HepG2 (cell line): Measurements from ENCODE around the gene DPEP3. TPM values are rescaled to one million over a fixed set of nuclear protein-coding genes. Genes with fewer than 3 reads are reported as not detected.

Experiments used
- ATAC-seq: fragments of 200-7000 bp; cut with Tn5 transposase; 3 replicates; pipeline ENCODE4 v1.9.1; 2020; ENCODE audit warnings: mild to moderate bottlenecking, moderate library complexity
- BruUV-seq: library from RNA; stranded (reverse); fragments of 400-500 nt; replicated peaks from 2 replicates; lab custom pipeline; 2021; lab: Mats Ljungman, UMichigan
- CTCF ChIA-PET: fragments of 300-600 bp; formaldehyde crosslinking; extraction: SDS; loops from one replicate; lab custom pipeline; 2021; ENCODE audit warnings: low total read pairs, inconsistent platforms, low intra/inter-chr PET ratio; lab: Yijun Ruan, JAX
- POLR2A ChIA-PET: fragments of 350-600 bp; sonication (Branson Sonifier 250); formaldehyde crosslinking; loops from one replicate; lab custom pipeline; 2020; ENCODE audit warnings: antibody characterized with exemption, inconsistent platforms; lab: Yijun Ruan, JAX
- DNase-seq: peaks from one replicate; pipeline ENCODE4 v3.0.0-alpha.2; 2015; ENCODE audit warnings: low spot score
- FAIRE-seq: peaks from 3 replicates; lab custom pipeline; 2011; peaks lifted over from hg19 to GRCh38; lab: Jason Lieb, UNC
- H2AFZ ChIP-seq: one replicate; pipeline ENCODE4 v1.6.1; 2011; ENCODE audit warnings: low read length, inconsistent platforms
- H3K27ac ChIP-seq: fragments of 300-600 bp; 3 replicates; pipeline ENCODE4 v1.8.0; 2011; ENCODE audit warnings: mixed run types, mild to moderate bottlenecking, mixed read lengths, low read length, inconsistent platforms; ENCODE audit not compliant: insufficient read depth; ENCODE audit errors: extremely low read length
- H3K27me3 ChIP-seq, 2 experiments: fragments of 200-600 bp in 1 of 2; 2 replicates in 1 of 2; 3 replicates in 1 of 2; pipeline versions ENCODE4 v1.6.0 to v1.8.0; 2011; ENCODE audit warnings: low read length in 2 of 2, mild to moderate bottlenecking in 2 of 2, moderate library complexity in 2 of 2, inconsistent platforms in 1 of 2; ENCODE audit not compliant: insufficient read depth in 2 of 2, control insufficient read depth in 1 of 2
- H3K36me3 ChIP-seq, 2 experiments: fragments of 200-600 bp in 1 of 2; replicated peaks in 1 of 2; 2 replicates in 1 of 2; 3 replicates in 1 of 2; pipeline versions ENCODE4 v1.5.1 to v1.8.0; 2011; ENCODE audit warnings: low read length in 2 of 2, inconsistent platforms in 1 of 2; ENCODE audit not compliant: insufficient read depth in 2 of 2, control insufficient read depth in 1 of 2
- H3K4me1 ChIP-seq: 2 replicates; pipeline ENCODE4 v1.5.1; 2012; ENCODE audit warnings: low read length, inconsistent platforms; ENCODE audit not compliant: insufficient read depth
- H3K4me2 ChIP-seq: 2 replicates; pipeline ENCODE4 v1.6.0; 2011; ENCODE audit warnings: low read depth, low read length, inconsistent platforms
- H3K4me3 ChIP-seq, 3 experiments: fragments of 200-600 bp in 1 of 3; sonication (generic), shearing (Covaris generic) in 1 of 3; replicated peaks in 1 of 3; 2 replicates each; pipeline ENCODE4 v1.5.1; 2011 to 2016; ENCODE audit warnings: low read length in 3 of 3, inconsistent platforms in 2 of 3, low read depth in 2 of 3, mild to moderate bottlenecking in 2 of 3, control low read depth in 1 of 3, mixed read lengths in 1 of 3; ENCODE audit not compliant: insufficient read depth in 1 of 3
- H3K79me2 ChIP-seq: one replicate; pipeline ENCODE4 v1.6.1; 2011; ENCODE audit warnings: low read length, inconsistent platforms; ENCODE audit not compliant: insufficient read depth
- H3K9ac ChIP-seq: 2 replicates; pipeline ENCODE4 v1.6.0; 2011; ENCODE audit warnings: mild to moderate bottlenecking, low read depth, low read length, inconsistent platforms; ENCODE audit not compliant: insufficient read depth
- H3K9me3 ChIP-seq: 2 replicates; pipeline ENCODE4 v1.5.1; 2012; ENCODE audit warnings: mild to moderate bottlenecking, low read length
- H4K20me1 ChIP-seq: 2 replicates; pipeline ENCODE4 v1.6.0; 2011; ENCODE audit warnings: inconsistent platforms, mild to moderate bottlenecking, low read length, moderate library complexity; ENCODE audit not compliant: insufficient read depth
- ATF7-NPFF ChIP-seq: sonication (generic); formaldehyde crosslinking; IDR thresholded peaks from 2 replicates; pipeline ENCODE4 v1.8.1; 2023; ENCODE audit warnings: mild to moderate bottlenecking, low read depth, missing genetic modification reagents, moderate library complexity
- BRD4 ChIP-seq: sonication (generic); formaldehyde crosslinking; IDR thresholded peaks from 2 replicates; pipeline ENCODE4 v1.4.0; 2020; ENCODE audit warnings: missing genetic modification reagents
- CAMTA2 ChIP-seq: sonication (generic); formaldehyde crosslinking; IDR thresholded peaks from 2 replicates; pipeline ENCODE4 v1.4.0; 2020; ENCODE audit warnings: mild to moderate bottlenecking, missing genetic modification reagents, borderline replicate concordance
- GATA4 ChIP-seq: sonication (generic); IDR thresholded peaks from 2 replicates; pipeline ENCODE4 v1.6.1; 2016; ENCODE audit warnings: antibody characterized with exemption, low read depth, borderline replicate concordance
- KDM1A ChIP-seq: IDR thresholded peaks from 2 replicates; pipeline ENCODE4 v1.6.1; 2016; ENCODE audit warnings: missing compliant biosample characterization
- KDM6A ChIP-seq: IDR thresholded peaks from 2 replicates; pipeline ENCODE4 v1.6.1; 2016; ENCODE audit warnings: low read depth
- MIER3 ChIP-seq: IDR thresholded peaks from 2 replicates; pipeline ENCODE4 v1.6.1; 2016; ENCODE audit warnings: missing compliant biosample characterization, borderline replicate concordance
- MXD1 ChIP-seq: sonication (generic); formaldehyde crosslinking; IDR thresholded peaks from 2 replicates; pipeline ENCODE4 v1.4.0; 2020; ENCODE audit warnings: mild to moderate bottlenecking, missing genetic modification reagents
- NAIF1 ChIP-seq: sonication (generic); formaldehyde crosslinking; IDR thresholded peaks from 2 replicates; pipeline ENCODE4 v1.5.0; 2020; ENCODE audit warnings: mild to moderate bottlenecking, missing genetic modification reagents, borderline replicate concordance
- POLR2AphosphoS5 ChIP-seq: IDR thresholded peaks from 2 replicates; pipeline ENCODE4 v1.6.1; 2012; ENCODE audit warnings: low read depth, low read length
- POLR2G ChIP-seq: fragments of 200-400 bp; formaldehyde crosslinking; IDR thresholded peaks from 2 replicates; pipeline ENCODE4 v1.6.1; 2018; ENCODE audit warnings: mild to moderate bottlenecking, low read depth, low read length, moderate library complexity
- PRDM4 ChIP-seq: sonication (generic); formaldehyde crosslinking; IDR thresholded peaks from 2 replicates; pipeline ENCODE4 v1.9.0; 2021; ENCODE audit warnings: missing genetic modification reagents, borderline replicate concordance
- SIN3B ChIP-seq: fragments of 150-350 bp; IDR thresholded peaks from 2 replicates; pipeline ENCODE4 v1.6.1; 2014; ENCODE audit warnings: low read length
- SP140L ChIP-seq: sonication (generic); formaldehyde crosslinking; IDR thresholded peaks from 2 replicates; pipeline ENCODE4 v1.4.0; 2020; ENCODE audit warnings: missing genetic modification reagents, borderline replicate concordance
- SSRP1 ChIP-seq: IDR thresholded peaks from 2 replicates; pipeline ENCODE4 v1.6.1; 2016; ENCODE audit warnings: control low read depth
- ZBTB14 ChIP-seq: sonication (generic); formaldehyde crosslinking; IDR thresholded peaks from 2 replicates; pipeline ENCODE4 v1.4.0; 2020; ENCODE audit warnings: missing genetic modification reagents
- ZC3H13 ChIP-seq: sonication (generic); formaldehyde crosslinking; IDR thresholded peaks from 2 replicates; pipeline ENCODE4 v1.8.1; 2023; ENCODE audit warnings: mild to moderate bottlenecking, missing genetic modification reagents, moderate library complexity
- ZNF296 ChIP-seq: sonication (generic); formaldehyde crosslinking; conservative IDR thresholded peaks from 2 replicates; pipeline ENCODE4 v1.5.0; 2020; ENCODE audit warnings: mild to moderate bottlenecking, missing genetic modification reagents
- ZNF749 ChIP-seq: sonication (generic); formaldehyde crosslinking; IDR thresholded peaks from 2 replicates; pipeline ENCODE4 v1.8.0; 2022; ENCODE audit warnings: mild to moderate bottlenecking, missing genetic modification reagents, moderate library complexity, borderline replicate concordance
- WGBS: methylation state at CpG from one replicate; pipeline ENCODE4 v1.1.6; 2017; ENCODE audit warnings: low lambda C conversion rate; 5-methylcytosine and 5-hydroxymethylcytosine counted together
- in situ Hi-C: cut with HindIII; loops from 2 replicates; pipeline ENCODE4 v1.10.0; 2017; ENCODE audit warnings: low pct_unique_long_range_greater_than_20kb; ENCODE audit not compliant: extremely low pct_ligation_motif_present
- intact Hi-C: fragments of 100-400 bp; cut with micrococcal nuclease; formaldehyde crosslinking; loops from one replicate; pipeline ENCODE4 v1.10.0; 2022; ENCODE audit not compliant: unreplicated experiment
- polyA plus RNA-seq, 8 experiments: library from polyadenylated mRNA; depleted of rRNA in 3 of 8; stranded (reverse) in 7 of 8; unstranded in 1 of 8; fragments of >200 nt; fragmentation: Illumina TruSeq in 4 of 8; extraction: Trizol in 4 of 8; gene quantifications; 2 replicates each; pipeline versions ENCODE4 v1.2.1 to v1.2.3, GENCODE V29; 2011 to 2016; ENCODE audit warnings: low read depth in 4 of 8, missing spikeins in 1 of 8, mixed read lengths in 1 of 8; ENCODE audit not compliant: insufficient read depth in 1 of 8
- total RNA-seq, 5 experiments: library from RNA; depleted of rRNA; stranded (reverse); fragments of >200 nt; fragmentation: Illumina TruSeq; extraction: Trizol; gene quantifications; 2 replicates each; pipeline ENCODE4 v1.2.3, GENCODE V29; 2016; ENCODE audit warnings: low read depth in 1 of 5

DPEP3 gene
- total and polyA plus RNA-seq, 2 of the 13 experiments (the other 11 are each of a cell fraction or from before 2014, with no cell fraction given) = not detected

- CTCF ChIA-PET = interaction anchor here (0.8 to 1.3 kb wide), 3 partner anchors 13 to 125 kb away, joined by 4 to 8 read pairs (median 8); no protein-coding TSS in a partner anchor
- H3K4me3 ChIP-seq = no peak overlapping the region
- FAIRE-seq (no peak), ATAC-seq (no peak), DNase-seq (no peak)
- H3K4me1 ChIP-seq = peaks cover 63% of the 10 kb centered on the region
- peak overlapping the region; percentile 85 for H3K27ac ChIP-seq
- peaks cover 10% of the 10 kb centered on the region for H3K79me2 ChIP-seq
- no peak overlapping the region for H2AFZ ChIP-seq
- H3K27me3 ChIP-seq = no peaks in the 10 kb centered on the region; a peak in 1 of 5 replicates
- H3K4me2 ChIP-seq = no peak overlapping the region
- H3K9ac ChIP-seq = no peak overlapping the region
- 90% methylated on average over 9 of the region's 9 CpGs for WGBS
- no peaks in the 10 kb centered on the region for H3K9me3 ChIP-seq
- POLR2A ChIA-PET = interaction anchor here (0.8 to 13.6 kb wide), 11 partner anchors 22 to 143 kb away, joined by 3 to 226 read pairs (median 12); partner anchors contain the start of genes DDX28, DUS2, NFATC3 and RANBP10
- no TSS peak for BruUV-seq
- intact Hi-C loops (loop anchor here (2.0 kb wide), 2 partner anchors 27 to 99 kb away; partner anchors contain the start of gene SLC12A4), in situ Hi-C loops (loop anchor here (5.0 kb wide), 1 partner anchor 101 kb away; no protein-coding TSS in a partner anchor)
- H3K36me3 ChIP-seq = peaks cover 21 to 31% of the 10 kb centered on the region in 2 experiments
- H4K20me1 ChIP-seq = peaks cover 17% of the 10 kb centered on the region; the same call in 1 of the 2 replicates
- TF ChIP-seq ZNF296 (CRISPR knock-in tag) (no peak), BRD4 (CRISPR knock-in tag) (no peak), ATF7-NPFF (CRISPR knock-in tag) (0 out of 2 replicates have a peak, but pooled peaks have one; percentile 6), ZNF749 (CRISPR knock-in tag) (no peak), MIER3 (no peak), CAMTA2 (CRISPR knock-in tag) (0 out of 2 replicates have a peak, but pooled peaks have one; percentile 62), PRDM4 (CRISPR knock-in tag) (no peak), KDM1A (no peak), SIN3B (no peak), NAIF1 (CRISPR knock-in tag) (no peak), SSRP1 (CRISPR knock-in tag) (peak; percentile 15; the same call in 1 of the 2 replicates), ZBTB14 (CRISPR knock-in tag) (0 out of 2 replicates have a peak, but pooled peaks have one; percentile 8), ZC3H13 (CRISPR knock-in tag) (peak; percentile 82; the same call in 1 of the 2 replicates), POLR2G (peak; percentile 52), KDM6A (CRISPR knock-in tag) (no peak), SP140L (CRISPR knock-in tag) (no peak), MXD1 (CRISPR knock-in tag) (0 out of 2 replicates have a peak, but pooled peaks have one; percentile 58), GATA4 (no peak), POLR2AphosphoS5 (peak; percentile 26; the same call in 1 of the 2 replicates)
These were observed 38.7 kb downstream of the DPEP3 start for GRCh38 chr16:67941469-67942199.
